Fibroblast of lung (primary cell): ENCODE data around the gene SYT7.

ENCODE experiments used
- CTCF ChIP-seq, 2 donors: IDR thresholded peaks in 1 of 2; conservative IDR thresholded peaks in 1 of 2; 1 replicate in 1 of 2; 2 replicates in 1 of 2; pipeline ENCODE4 v1.5.1; 2011 to 2012; ENCODE audit warnings: low read length in 2 of 2, control low read depth in 1 of 2, inconsistent platforms in 1 of 2, low read depth in 1 of 2, mild to moderate bottlenecking in 1 of 2
- EZH2 ChIP-seq: IDR thresholded peaks from 2 replicates; pipeline ENCODE4 v1.5.1; 2012; ENCODE audit warnings: low read length, control low read depth, mild to moderate bottlenecking; ENCODE audit errors: missing control alignments

DNA sequence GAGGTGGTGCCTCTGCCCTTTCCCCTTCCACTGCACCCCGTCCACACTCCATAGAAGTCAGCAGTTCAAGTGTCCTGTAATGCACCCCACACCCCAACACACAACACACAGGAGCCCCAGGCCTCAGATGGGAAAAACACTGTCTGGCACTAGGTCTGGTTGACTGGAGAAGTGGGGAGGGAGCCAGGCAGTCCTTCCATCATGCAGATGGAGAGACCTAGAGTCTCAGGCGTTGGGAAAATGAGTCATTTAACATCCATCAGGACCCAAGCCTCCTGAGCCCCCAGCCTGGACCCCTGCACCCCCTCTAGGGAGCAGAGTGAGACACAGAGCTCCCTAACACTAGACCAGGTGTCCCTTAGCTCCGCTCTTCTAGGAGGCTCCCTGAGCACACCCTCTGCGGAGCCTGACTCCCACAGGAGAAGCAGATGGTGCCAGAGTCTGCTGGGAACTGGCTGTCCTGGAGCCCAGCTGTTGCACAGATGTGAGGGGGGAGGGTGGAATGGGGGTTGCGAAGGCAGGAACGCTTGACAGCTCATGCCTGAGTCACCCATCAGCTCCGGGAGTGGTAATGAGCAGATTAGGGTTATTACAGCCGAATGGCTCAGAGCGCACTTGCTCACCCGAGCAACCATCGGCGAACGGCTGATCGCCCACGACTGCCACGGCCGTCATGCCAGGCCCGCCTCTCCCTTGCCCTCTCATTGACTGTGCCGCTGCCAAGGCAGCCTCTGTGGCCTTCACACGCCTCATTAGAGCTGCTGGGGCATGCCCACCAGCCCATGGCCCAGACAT is 22.1 kb upstream of the SYT7 start:
- TF ChIP-seq CTCF (conservative IDR thresholded peaks at IDR 0.05 in 1 of 2, IDR thresholded peaks at IDR 0.05 in 1 of 2; ENCODE audit: low read depth in 1 of 2, low read length in 2 of 2) (no peak), EZH2 (no peak)
